ENCODE measurements around the gene TNIK. TPM values are rescaled to one million over a fixed set of nuclear protein-coding genes. Genes with fewer than 3 reads are reported as not detected.

Gene TNIK
- total and polyA plus RNA-seq, 10 of the 15 experiments (the other 5 are each of a cell fraction or from before 2014, with no cell fraction given), result 13.9 to 74.3 (median 48.2) TPM

DNA sequence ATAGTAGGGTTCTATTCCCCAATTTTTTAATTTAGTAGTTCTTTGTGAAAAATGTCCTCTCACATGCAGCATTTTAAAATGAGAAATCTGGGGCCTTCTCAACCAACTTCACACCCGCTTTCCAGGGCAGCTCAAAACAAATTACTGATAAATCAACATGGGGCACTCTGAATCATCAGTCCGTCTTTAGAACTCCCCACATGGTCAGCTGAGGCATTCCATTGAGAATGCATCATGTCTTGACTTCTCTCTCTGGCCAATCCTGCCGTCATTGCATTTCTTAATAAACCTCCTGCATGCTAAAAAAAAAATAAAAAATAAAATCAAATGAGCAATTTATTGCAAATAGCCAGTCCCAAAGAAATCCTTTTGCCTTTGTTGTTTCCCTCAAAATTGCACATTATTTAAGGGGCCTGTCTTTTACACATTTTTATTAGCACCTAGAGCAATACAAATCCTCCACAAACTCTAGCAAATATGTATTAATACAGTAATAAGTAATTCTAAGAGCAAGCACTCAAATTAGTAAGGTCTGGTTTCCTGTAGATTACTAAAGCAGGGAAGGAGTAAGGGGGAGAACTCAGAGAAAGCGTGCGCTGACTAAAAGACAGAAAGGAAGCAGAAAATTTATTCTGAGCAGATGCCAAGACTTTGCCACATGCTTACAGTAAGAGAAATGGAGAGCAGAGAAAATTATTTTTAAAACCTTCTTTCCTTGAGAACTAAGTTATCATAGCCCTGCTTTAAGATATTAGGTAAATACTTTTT is 175.7 kb downstream of the TNIK start (continued):
- TF ChIP-seq, protein P1, sequence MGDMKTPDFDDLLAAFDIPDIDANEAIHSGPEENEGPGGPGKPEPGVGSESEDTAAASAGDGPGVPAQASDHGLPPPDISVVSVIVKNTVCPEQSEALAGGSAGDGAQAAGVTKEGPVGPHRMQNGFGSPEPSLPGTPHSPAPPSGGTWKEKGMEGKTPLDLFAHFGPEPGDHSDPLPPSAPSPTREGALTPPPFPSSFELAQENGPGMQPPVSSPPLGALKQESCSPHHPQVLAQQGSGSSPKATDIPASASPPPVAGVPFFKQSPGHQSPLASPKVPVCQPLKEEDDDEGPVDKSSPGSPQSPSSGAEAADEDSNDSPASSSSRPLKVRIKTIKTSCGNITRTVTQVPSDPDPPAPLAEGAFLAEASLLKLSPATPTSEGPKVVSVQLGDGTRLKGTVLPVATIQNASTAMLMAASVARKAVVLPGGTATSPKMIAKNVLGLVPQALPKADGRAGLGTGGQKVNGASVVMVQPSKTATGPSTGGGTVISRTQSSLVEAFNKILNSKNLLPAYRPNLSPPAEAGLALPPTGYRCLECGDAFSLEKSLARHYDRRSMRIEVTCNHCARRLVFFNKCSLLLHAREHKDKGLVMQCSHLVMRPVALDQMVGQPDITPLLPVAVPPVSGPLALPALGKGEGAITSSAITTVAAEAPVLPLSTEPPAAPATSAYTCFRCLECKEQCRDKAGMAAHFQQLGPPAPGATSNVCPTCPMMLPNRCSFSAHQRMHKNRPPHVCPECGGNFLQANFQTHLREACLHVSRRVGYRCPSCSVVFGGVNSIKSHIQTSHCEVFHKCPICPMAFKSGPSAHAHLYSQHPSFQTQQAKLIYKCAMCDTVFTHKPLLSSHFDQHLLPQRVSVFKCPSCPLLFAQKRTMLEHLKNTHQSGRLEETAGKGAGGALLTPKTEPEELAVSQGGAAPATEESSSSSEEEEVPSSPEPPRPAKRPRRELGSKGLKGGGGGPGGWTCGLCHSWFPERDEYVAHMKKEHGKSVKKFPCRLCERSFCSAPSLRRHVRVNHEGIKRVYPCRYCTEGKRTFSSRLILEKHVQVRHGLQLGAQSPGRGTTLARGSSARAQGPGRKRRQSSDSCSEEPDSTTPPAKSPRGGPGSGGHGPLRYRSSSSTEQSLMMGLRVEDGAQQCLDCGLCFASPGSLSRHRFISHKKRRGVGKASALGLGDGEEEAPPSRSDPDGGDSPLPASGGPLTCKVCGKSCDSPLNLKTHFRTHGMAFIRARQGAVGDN (IDR thresholded peaks at IDR 0.05), result no peak
- TF ChIP-seq NR2F1 (conservative IDR thresholded peaks at IDR 0.05) (no peak), POLR2A (IDR thresholded peaks at IDR 0.05; ENCODE audit: low read depth, low read length) (no peak), JUND (IDR thresholded peaks at IDR 0.05; ENCODE audit: low read depth, low read length) (no peak), IRF4 (IDR thresholded peaks at IDR 0.05; ENCODE audit: low read depth, low read length) (peak; percentile 59; the same call in 1 of the 2 replicates), CEBPB (IDR thresholded peaks at IDR 0.05; ENCODE audit: borderline replicate concordance in 1 of 2, low read depth in 2 of 2, low read length in 2 of 2) (no peak), PKNOX1 (IDR thresholded peaks at IDR 0.05) (no peak), CHD2 (IDR thresholded peaks at IDR 0.05; ENCODE audit: borderline replicate concordance, low read depth, low read length) (no peak), MXI1 (IDR thresholded peaks at IDR 0.05; ENCODE audit: low read depth, low read length) (no peak), TCF12 (IDR thresholded peaks at IDR 0.05; ENCODE audit: low read depth, low read length) (no peak), FOXK2 (IDR thresholded peaks at IDR 0.05) (no peak), HDAC2 (IDR thresholded peaks at IDR 0.05) (no peak), PML (IDR thresholded peaks at IDR 0.05; ENCODE audit: low read length) (peak; percentile 58; the same call in 1 of the 2 replicates), EZH2 (IDR thresholded peaks at IDR 0.05; ENCODE audit: borderline replicate concordance, control insufficient read depth, low read depth, low read length) (no peak), ZBTB11 (CRISPR knock-in tag; IDR thresholded peaks at IDR 0.05) (no peak)
- TF ChIP-seq, protein P2, sequence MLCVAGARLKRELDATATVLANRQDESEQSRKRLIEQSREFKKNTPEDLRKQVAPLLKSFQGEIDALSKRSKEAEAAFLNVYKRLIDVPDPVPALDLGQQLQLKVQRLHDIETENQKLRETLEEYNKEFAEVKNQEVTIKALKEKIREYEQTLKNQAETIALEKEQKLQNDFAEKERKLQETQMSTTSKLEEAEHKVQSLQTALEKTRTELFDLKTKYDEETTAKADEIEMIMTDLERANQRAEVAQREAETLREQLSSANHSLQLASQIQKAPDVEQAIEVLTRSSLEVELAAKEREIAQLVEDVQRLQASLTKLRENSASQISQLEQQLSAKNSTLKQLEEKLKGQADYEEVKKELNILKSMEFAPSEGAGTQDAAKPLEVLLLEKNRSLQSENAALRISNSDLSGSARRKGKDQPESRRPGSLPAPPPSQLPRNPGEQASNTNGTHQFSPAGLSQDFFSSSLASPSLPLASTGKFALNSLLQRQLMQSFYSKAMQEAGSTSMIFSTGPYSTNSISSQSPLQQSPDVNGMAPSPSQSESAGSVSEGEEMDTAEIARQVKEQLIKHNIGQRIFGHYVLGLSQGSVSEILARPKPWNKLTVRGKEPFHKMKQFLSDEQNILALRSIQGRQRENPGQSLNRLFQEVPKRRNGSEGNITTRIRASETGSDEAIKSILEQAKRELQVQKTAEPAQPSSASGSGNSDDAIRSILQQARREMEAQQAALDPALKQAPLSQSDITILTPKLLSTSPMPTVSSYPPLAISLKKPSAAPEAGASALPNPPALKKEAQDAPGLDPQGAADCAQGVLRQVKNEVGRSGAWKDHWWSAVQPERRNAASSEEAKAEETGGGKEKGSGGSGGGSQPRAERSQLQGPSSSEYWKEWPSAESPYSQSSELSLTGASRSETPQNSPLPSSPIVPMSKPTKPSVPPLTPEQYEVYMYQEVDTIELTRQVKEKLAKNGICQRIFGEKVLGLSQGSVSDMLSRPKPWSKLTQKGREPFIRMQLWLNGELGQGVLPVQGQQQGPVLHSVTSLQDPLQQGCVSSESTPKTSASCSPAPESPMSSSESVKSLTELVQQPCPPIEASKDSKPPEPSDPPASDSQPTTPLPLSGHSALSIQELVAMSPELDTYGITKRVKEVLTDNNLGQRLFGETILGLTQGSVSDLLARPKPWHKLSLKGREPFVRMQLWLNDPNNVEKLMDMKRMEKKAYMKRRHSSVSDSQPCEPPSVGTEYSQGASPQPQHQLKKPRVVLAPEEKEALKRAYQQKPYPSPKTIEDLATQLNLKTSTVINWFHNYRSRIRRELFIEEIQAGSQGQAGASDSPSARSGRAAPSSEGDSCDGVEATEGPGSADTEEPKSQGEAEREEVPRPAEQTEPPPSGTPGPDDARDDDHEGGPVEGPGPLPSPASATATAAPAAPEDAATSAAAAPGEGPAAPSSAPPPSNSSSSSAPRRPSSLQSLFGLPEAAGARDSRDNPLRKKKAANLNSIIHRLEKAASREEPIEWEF (IDR thresholded peaks at IDR 0.05; ENCODE audit: insufficient replicate concordance, low read depth, low read length), result no peak

All from GM12878 (cell line).